Measurements from ENCODE around the gene INPP5D.

INPP5D gene

GRCh38 chr2:233234996-233235395 lies 174.9 kb downstream of the INPP5D start:
- DNase-seq (ENCODE audit: low read depth in 2 of 2): no peak

GRCh38 chr2:233235977-233236376 lies 175.8 kb downstream of the INPP5D start:
- no peak for DNase-seq (ENCODE audit: low read depth in 2 of 2)

- DNase-seq (ENCODE audit: low read depth in 2 of 2): no peak
Observed at GRCh38 chr2:233236820-233237589, 176.9 kb downstream of the INPP5D start.

GRCh38 chr2:233240897-233241296 lies 180.8 kb downstream of the INPP5D start:
- DNase-seq (ENCODE audit: low read depth in 2 of 2): no peak

- no peak for DNase-seq (ENCODE audit: low read depth in 2 of 2)
Observed at GRCh38 chr2:233241803-233242202, 181.7 kb downstream of the INPP5D start.

- no peak for DNase-seq (ENCODE audit: low read depth in 2 of 2)
Observed at GRCh38 chr2:233242231-233242927, 182.2 kb downstream of the INPP5D start.

- DNase-seq (ENCODE audit: low read depth in 2 of 2): no peak
Observed at GRCh38 chr2:233243348-233243747, 183.2 kb downstream of the INPP5D start.

GRCh38 chr2:233244818-233245217 lies 184.7 kb downstream of the INPP5D start:
- DNase-seq (ENCODE audit: low read depth in 2 of 2): no peak

GRCh38 chr2:233245406-233245805 lies 185.3 kb downstream of the INPP5D start:
- DNase-seq (ENCODE audit: low read depth in 2 of 2): no peak

GRCh38 chr2:233247116-233247515 lies 187.0 kb downstream of the INPP5D start:
- no peak for DNase-seq (ENCODE audit: low read depth in 2 of 2)

- DNase-seq (ENCODE audit: low read depth in 2 of 2): no peak
Observed at GRCh38 chr2:233247744-233248143, 187.6 kb downstream of the INPP5D start.

- DNase-seq (ENCODE audit: low read depth in 2 of 2): no peak
Observed at GRCh38 chr2:233248999-233249398, 188.9 kb downstream of the INPP5D start.

GRCh38 chr2:233250568-233250967 lies 190.4 kb downstream of the INPP5D start:
- DNase-seq (ENCODE audit: low read depth in 2 of 2): no peak

GRCh38 chr2:233250985-233251305 lies 190.8 kb downstream of the INPP5D start:
- DNase-seq (ENCODE audit: low read depth in 2 of 2): no peak

- DNase-seq (ENCODE audit: low read depth in 2 of 2): peak; percentile 89 to 91
Observed at GRCh38 chr2:233251306-233252116, 191.4 kb downstream of the INPP5D start, which contains the start of gene ATG16L1. ATG16L1 (plus strand) TSS chr2:233251673; CDS start chr2:233251828, 155 bp downstream.

- DNase-seq (ENCODE audit: low read depth in 2 of 2): no peak
Observed at GRCh38 chr2:233252227-233252626, 192.1 kb downstream of the INPP5D start.

- no peak for DNase-seq (ENCODE audit: low read depth in 2 of 2)
Observed at GRCh38 chr2:233255151-233255550, 195.0 kb downstream of the INPP5D start.

GRCh38 chr2:233256048-233256447 lies 195.9 kb downstream of the INPP5D start:
- no peak for DNase-seq (ENCODE audit: low read depth in 2 of 2)

Measured in stimulated activated CD8-positive, alpha-beta memory T cell treated with anti-CD3 and anti-CD28 coated beads, Interleukin-7, amount 100 ng/mL, for 1 hour (primary cell).